GM12878 (cell line): ENCODE measurements around the gene ADAM33. TPM values are rescaled to one million over a fixed set of nuclear protein-coding genes. Genes with fewer than 3 reads are reported as not detected.

Experiments
- ATAC-seq: fragments of 200-7000 bp; cut with Tn5 transposase; 3 replicates; pipeline ENCODE4 v1.9.1; 2020; ENCODE audit warnings: mild to moderate bottlenecking, moderate library complexity
- BruUV-seq: library from RNA; stranded (reverse); fragments of 400-500 nt; replicated peaks from 2 replicates; lab custom pipeline; 2021; lab: Mats Ljungman, UMichigan
- CTCF ChIA-PET: fragments of 300-600 bp; sonication (Branson Sonifier 250); formaldehyde crosslinking; extraction: SDS; loops from one replicate; lab custom pipeline; 2021; ENCODE audit warnings: inconsistent platforms; lab: Yijun Ruan, JAX
- POLR2A ChIA-PET: fragments of 350-600 bp; formaldehyde crosslinking; extraction: SDS; loops from one replicate; lab custom pipeline; 2021; ENCODE audit warnings: inconsistent platforms; lab: Charles Lee
- RAD21 ChIA-PET: fragments of 300-600 bp; sonication (Branson Sonifier 250); formaldehyde crosslinking; loops from one replicate; lab custom pipeline; 2023; ENCODE audit warnings: antibody characterized with exemption; ENCODE audit not compliant: unreplicated experiment; lab: Charles Lee
- SMC1A ChIA-PET: fragments of 300-600 bp; sonication (Branson Sonifier 250); formaldehyde crosslinking; loops from one replicate; lab custom pipeline; 2023; ENCODE audit not compliant: unreplicated experiment, uncharacterized antibody; lab: Charles Lee
- DNase-seq: peaks from one replicate; pipeline ENCODE4 v3.0.0-alpha.2; 2011; ENCODE audit warnings: low read depth, low spot score
- FAIRE-seq: peaks from 3 replicates; lab custom pipeline; 2011; peaks lifted over from hg19 to GRCh38; lab: Jason Lieb, UNC
- H2AFZ ChIP-seq: 2 replicates; pipeline ENCODE4 v1.6.0; 2011; ENCODE audit warnings: low read depth, low read length, control low read depth; ENCODE audit not compliant: control insufficient read depth
- H3K27ac ChIP-seq: 2 replicates; pipeline ENCODE4 v1.5.1; 2011; ENCODE audit warnings: control low read depth; ENCODE audit not compliant: control insufficient read depth, insufficient read depth
- H3K27me3 ChIP-seq, 2 experiments: replicated peaks in 1 of 2; 2 replicates each; pipeline versions ENCODE4 v1.6.0 to v1.6.1; 2011; ENCODE audit warnings: low read length in 1 of 2; ENCODE audit not compliant: control insufficient read depth in 2 of 2, insufficient read depth in 2 of 2
- H3K36me3 ChIP-seq, 2 experiments: 2 replicates each; pipeline ENCODE4 v1.5.1; 2011; ENCODE audit warnings: low read length in 1 of 2; ENCODE audit not compliant: control insufficient read depth in 2 of 2, insufficient read depth in 2 of 2
- H3K4me1 ChIP-seq: 2 replicates; pipeline ENCODE4 v1.6.1; 2011; ENCODE audit warnings: mild to moderate bottlenecking, low read length, moderate library complexity, mixed read lengths; ENCODE audit not compliant: control insufficient read depth, insufficient read depth
- H3K4me2 ChIP-seq: 2 replicates; pipeline ENCODE4 v1.6.0; 2011; ENCODE audit warnings: control low read depth; ENCODE audit not compliant: control insufficient read depth, insufficient read depth
- H3K4me3 ChIP-seq: fragments of 200-600 bp; sonication (generic); 2 replicates; pipeline ENCODE4 v1.5.1; 2016
- H3K79me2 ChIP-seq: 2 replicates; pipeline ENCODE4 v1.6.0; 2011; ENCODE audit warnings: low read length; ENCODE audit not compliant: control insufficient read depth, insufficient read depth
- H3K9ac ChIP-seq: 2 replicates; pipeline ENCODE4 v1.8.0; 2011; ENCODE audit warnings: low read length, control low read depth, mixed read lengths; ENCODE audit not compliant: control insufficient read depth, insufficient read depth
- H3K9me3 ChIP-seq: replicated peaks from 3 replicates; pipeline ENCODE4 v1.5.1; 2011; ENCODE audit warnings: mild to moderate bottlenecking, low read length; ENCODE audit not compliant: control insufficient read depth, insufficient read depth
- H4K20me1 ChIP-seq: 2 replicates; pipeline ENCODE4 v1.6.0; 2011; ENCODE audit not compliant: control insufficient read depth, insufficient read depth
- ATF7 ChIP-seq: fragments of 450-650 bp; IDR thresholded peaks from 2 replicates; pipeline ENCODE4 v1.6.1; 2016; ENCODE audit warnings: low read depth, mild to moderate bottlenecking
- WGBS: methylation state at CpG from one replicate; pipeline ENCODE4 v1.1.6; 2016; ENCODE audit warnings: low lambda C conversion rate; ENCODE audit not compliant: insufficient replicate concordance, insufficient coverage; ENCODE audit errors: missing lambda C conversion rate; 5-methylcytosine and 5-hydroxymethylcytosine counted together
- in situ Hi-C: fragments of 300-500 bp; cut with MboI; formaldehyde crosslinking; loops from 9 replicates; pipeline ENCODE4 v1.14.3; 2018; ENCODE audit warnings: mixed read lengths
- intact Hi-C: fragments of 100-400 bp; cut with micrococcal nuclease; formaldehyde crosslinking; loops from one replicate; pipeline ENCODE4 v1.14.2; 2022; ENCODE audit not compliant: unreplicated experiment
- polyA plus RNA-seq, 11 experiments: library from polyadenylated mRNA; depleted of rRNA in 4 of 11; unstranded in 6 of 11; stranded (reverse) in 5 of 11; fragments of >200 nt; fragmentation: Nextera tagmentation in 4 of 11; fragmentation: Illumina TruSeq in 1 of 11; extraction: Ambion mirVana in 4 of 11; extraction: Trizol in 1 of 11; gene quantifications; 1 replicate in 1 of 11; 2 replicates in 10 of 11; pipeline versions ENCODE4 v1.2.1 to v1.2.3, GENCODE V29; 2011 to 2016; ENCODE audit warnings: inconsistent platforms in 2 of 11, missing spikeins in 2 of 11, low read depth in 1 of 11
- total RNA-seq, 4 experiments: library from RNA; depleted of rRNA in 3 of 4; stranded (reverse); fragments of >200 nt in 3 of 4; fragmentation: Illumina TruSeq in 1 of 4; extraction: Trizol in 1 of 4; gene quantifications; 2 replicates each; pipeline versions ENCODE4 v1.2.1 to v1.2.3, GENCODE V29; 2013 to 2021
- TF ChIP-seq, protein P1 (sequence below): fragments of 450-650 bp; IDR thresholded peaks from 2 replicates; pipeline ENCODE4 v1.6.1; 2017; ENCODE audit warnings: mild to moderate bottlenecking, moderate library complexity

Gene ADAM33
- total and polyA plus RNA-seq, 10 of the 15 experiments (the other 5 are each of a cell fraction or from before 2014, with no cell fraction given): not detected

DNA sequence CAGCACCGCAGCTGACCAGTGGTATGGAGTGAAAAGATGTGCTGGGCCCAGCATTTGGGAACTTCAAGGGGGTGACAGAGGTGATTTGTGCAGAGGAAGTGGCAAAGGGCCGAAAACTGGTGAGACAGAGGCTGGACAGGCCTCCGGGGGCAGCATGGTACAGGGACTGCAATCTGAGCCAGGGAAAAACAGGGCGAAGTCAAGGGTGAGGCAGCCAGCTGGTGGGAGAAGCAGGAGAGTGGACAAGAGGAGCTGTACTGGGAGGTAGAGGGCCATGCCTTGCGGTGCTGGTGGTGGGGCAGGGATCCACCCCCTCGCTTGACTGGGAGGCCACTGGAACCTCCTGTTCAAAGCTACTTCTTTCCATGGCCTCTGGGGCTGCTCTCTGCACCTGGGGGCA, 11.3 kb downstream of the ADAM33 start:
- POLR2A ChIA-PET: no interaction called here
- Histone ChIP-seq H3K9ac (no peak overlapping the region), H3K9me3 (no peaks in the 10 kb centered on the region), H3K27me3 (peaks cover 0 to 5% of the 10 kb centered on the region in 2 experiments; a peak in 2 of 4 replicates), H3K36me3 (no peaks in the 10 kb centered on the region), H3K4me1 (peaks cover 9% of the 10 kb centered on the region), H3K27ac (no peak overlapping the region), H3K4me2 (no peak overlapping the region), H2AFZ (no peak overlapping the region), H4K20me1 (no peaks in the 10 kb centered on the region), H3K4me3 (no peak overlapping the region), H3K79me2 (no peaks in the 10 kb centered on the region)
- FAIRE-seq: no peak
- in situ Hi-C loops: no loop called here
- DNase-seq: no peak
- intact Hi-C loops: no loop called here
- CTCF ChIA-PET: no interaction called here
- WGBS: 37% methylated on average over 6 of the region's 6 CpGs
- no peak for TF ChIP-seq ATF7
- TF ChIP-seq, protein P1, sequence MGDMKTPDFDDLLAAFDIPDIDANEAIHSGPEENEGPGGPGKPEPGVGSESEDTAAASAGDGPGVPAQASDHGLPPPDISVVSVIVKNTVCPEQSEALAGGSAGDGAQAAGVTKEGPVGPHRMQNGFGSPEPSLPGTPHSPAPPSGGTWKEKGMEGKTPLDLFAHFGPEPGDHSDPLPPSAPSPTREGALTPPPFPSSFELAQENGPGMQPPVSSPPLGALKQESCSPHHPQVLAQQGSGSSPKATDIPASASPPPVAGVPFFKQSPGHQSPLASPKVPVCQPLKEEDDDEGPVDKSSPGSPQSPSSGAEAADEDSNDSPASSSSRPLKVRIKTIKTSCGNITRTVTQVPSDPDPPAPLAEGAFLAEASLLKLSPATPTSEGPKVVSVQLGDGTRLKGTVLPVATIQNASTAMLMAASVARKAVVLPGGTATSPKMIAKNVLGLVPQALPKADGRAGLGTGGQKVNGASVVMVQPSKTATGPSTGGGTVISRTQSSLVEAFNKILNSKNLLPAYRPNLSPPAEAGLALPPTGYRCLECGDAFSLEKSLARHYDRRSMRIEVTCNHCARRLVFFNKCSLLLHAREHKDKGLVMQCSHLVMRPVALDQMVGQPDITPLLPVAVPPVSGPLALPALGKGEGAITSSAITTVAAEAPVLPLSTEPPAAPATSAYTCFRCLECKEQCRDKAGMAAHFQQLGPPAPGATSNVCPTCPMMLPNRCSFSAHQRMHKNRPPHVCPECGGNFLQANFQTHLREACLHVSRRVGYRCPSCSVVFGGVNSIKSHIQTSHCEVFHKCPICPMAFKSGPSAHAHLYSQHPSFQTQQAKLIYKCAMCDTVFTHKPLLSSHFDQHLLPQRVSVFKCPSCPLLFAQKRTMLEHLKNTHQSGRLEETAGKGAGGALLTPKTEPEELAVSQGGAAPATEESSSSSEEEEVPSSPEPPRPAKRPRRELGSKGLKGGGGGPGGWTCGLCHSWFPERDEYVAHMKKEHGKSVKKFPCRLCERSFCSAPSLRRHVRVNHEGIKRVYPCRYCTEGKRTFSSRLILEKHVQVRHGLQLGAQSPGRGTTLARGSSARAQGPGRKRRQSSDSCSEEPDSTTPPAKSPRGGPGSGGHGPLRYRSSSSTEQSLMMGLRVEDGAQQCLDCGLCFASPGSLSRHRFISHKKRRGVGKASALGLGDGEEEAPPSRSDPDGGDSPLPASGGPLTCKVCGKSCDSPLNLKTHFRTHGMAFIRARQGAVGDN: no peak
- RAD21 ChIA-PET: interaction anchor here (0.6 kb wide), 1 partner anchor 1693 kb away, joined by 3 read pairs; no protein-coding TSS in a partner anchor
- BruUV-seq: no TSS peak
- ATAC-seq: no peak
- SMC1A ChIA-PET: no interaction called here
